Transverse colon (tissue), 4 donors: Measurements from ENCODE around the gene ZDHHC14. TPM values are rescaled to one million over a fixed set of nuclear protein-coding genes. Genes with fewer than 3 reads are reported as not detected.

Experiments
- DNase-seq: peaks from one replicate; pipeline ENCODE4 v3.0.0-alpha.2; 2019
- H3K27ac ChIP-seq, 4 donors: fragments of 200-600 bp; sonication (generic); 2 replicates each; pipeline ENCODE4 v1.5.1; 2016 to 2018; ENCODE audit warnings: inconsistent platforms in 4 of 4
- H3K27me3 ChIP-seq: fragments of 200-600 bp; sonication (generic); 2 replicates; pipeline ENCODE4 v1.5.1; 2017; ENCODE audit warnings: inconsistent platforms
- H3K36me3 ChIP-seq, 4 donors: fragments of 200-600 bp; sonication (generic); 2 replicates each; pipeline ENCODE4 v1.5.1; 2017 to 2019; ENCODE audit warnings: inconsistent platforms in 4 of 4
- H3K4me1 ChIP-seq, 4 donors: fragments of 200-600 bp; sonication (generic); 2 replicates each; pipeline ENCODE4 v1.5.1; 2017 to 2020; ENCODE audit warnings: inconsistent platforms in 4 of 4
- H3K4me3 ChIP-seq, 4 donors: fragments of 200-600 bp; sonication (generic); 1 replicate in 1 of 4; 2 replicates in 3 of 4; pipeline versions ENCODE4 v1.5.1 to v1.6.1; 2017 to 2019; ENCODE audit warnings: inconsistent platforms in 4 of 4
- H3K9me3 ChIP-seq, 2 donors: fragments of 200-600 bp; sonication (generic); 2 replicates each; pipeline ENCODE4 v1.5.1; 2017 to 2019; ENCODE audit warnings: inconsistent platforms in 2 of 2
- EP300 ChIP-seq: sonication (generic); formaldehyde crosslinking; IDR thresholded peaks from one replicate; pipeline ENCODE4 v1.6.1; 2017; ENCODE audit warnings: antibody characterized with exemption, low read depth
- POLR2A ChIP-seq: fragments of 450-650 bp; IDR thresholded peaks from one replicate; pipeline ENCODE4 v1.6.1; 2016; ENCODE audit warnings: antibody characterized with exemption, mild to moderate bottlenecking, moderate library complexity
- POLR2AphosphoS5 ChIP-seq, 3 donors: sonication (generic); formaldehyde crosslinking; IDR thresholded peaks; one replicate each; pipeline ENCODE4 v1.6.1; 2016; ENCODE audit warnings: antibody characterized with exemption in 3 of 3
- WGBS, 2 donors: methylation state at CpG; one replicate each; pipeline ENCODE4 v1.1.5; 2018; ENCODE audit warnings: low coverage in 1 of 2; 5-methylcytosine and 5-hydroxymethylcytosine counted together
- in situ Hi-C, 4 donors: fragments of 200-750 bp; cut with MboI; loops; one replicate each; pipeline versions ENCODE4 v1.15.0 to v1.15.1; 2017; ENCODE audit warnings: low sequenced_read_pairs in 3 of 4, low pct_ligation_motif_present in 1 of 4, low pct_unique_long_range_greater_than_20kb in 1 of 4
- intact Hi-C: fragments of 100-400 bp; cut with DNase I; formaldehyde crosslinking; loops from one replicate; pipeline ENCODE4 v1.15.1; 2023; ENCODE audit warnings: low total_unique reads
- total RNA-seq, 4 donors: library from RNA; depleted of rRNA; stranded (reverse); fragments of >200 nt; gene quantifications; one replicate each; pipeline ENCODE4 v1.1.0, GENCODE V29; 2016
- TF ChIP-seq, protein P1 (sequence below), 5 experiments: fragments of 200-600 bp in 3 of 5; fragments of 450-650 bp in 2 of 5; sonication (generic) in 3 of 5; IDR thresholded peaks; 1 replicate in 2 of 5; 2 replicates in 3 of 5; pipeline ENCODE4 v1.5.1; 2016 to 2017; ENCODE audit warnings: antibody characterized with exemption in 5 of 5, inconsistent platforms in 3 of 5, mild to moderate bottlenecking in 2 of 5, moderate library complexity in 1 of 5

The ZDHHC14 gene
- total RNA-seq, 4 donors from 2014 or later: 10.2 to 16.5 (median 12.5) TPM

DNA sequence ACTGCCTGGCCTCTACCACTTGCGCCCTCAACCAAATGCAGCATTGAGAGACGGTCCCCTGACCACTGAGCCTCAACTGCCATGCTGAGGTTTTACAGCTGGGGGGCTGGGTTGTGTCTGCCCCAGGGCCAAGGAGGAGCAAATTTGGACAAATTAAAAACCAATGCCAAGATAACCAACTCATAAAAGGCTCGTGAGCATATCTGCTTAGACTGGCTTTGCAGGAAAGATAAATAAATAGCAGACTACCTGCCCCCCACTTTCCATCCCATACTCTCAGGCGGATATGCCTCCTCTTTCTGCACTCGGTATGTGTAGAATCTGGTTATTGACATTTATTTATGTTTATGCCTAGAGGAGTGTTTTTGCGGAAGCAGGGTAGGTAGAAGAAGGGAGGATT is 76.8 kb downstream of the ZDHHC14 start:
- Histone ChIP-seq H3K4me3 (no peak overlapping the region), H3K27ac (no peak overlapping the region), H3K27me3 (no peaks in the 10 kb centered on the region), H3K9me3 (no peaks in the 10 kb centered on the region), H3K36me3 (no peaks in the 10 kb centered on the region), H3K4me1 (peaks cover 0 to 16% (median 5%) of the 10 kb centered on the region in 4 donors)
- no peak for TF ChIP-seq POLR2AphosphoS5 (IDR thresholded peaks at IDR 0.05)
- no peak for TF ChIP-seq POLR2A
- TF ChIP-seq, protein P1, sequence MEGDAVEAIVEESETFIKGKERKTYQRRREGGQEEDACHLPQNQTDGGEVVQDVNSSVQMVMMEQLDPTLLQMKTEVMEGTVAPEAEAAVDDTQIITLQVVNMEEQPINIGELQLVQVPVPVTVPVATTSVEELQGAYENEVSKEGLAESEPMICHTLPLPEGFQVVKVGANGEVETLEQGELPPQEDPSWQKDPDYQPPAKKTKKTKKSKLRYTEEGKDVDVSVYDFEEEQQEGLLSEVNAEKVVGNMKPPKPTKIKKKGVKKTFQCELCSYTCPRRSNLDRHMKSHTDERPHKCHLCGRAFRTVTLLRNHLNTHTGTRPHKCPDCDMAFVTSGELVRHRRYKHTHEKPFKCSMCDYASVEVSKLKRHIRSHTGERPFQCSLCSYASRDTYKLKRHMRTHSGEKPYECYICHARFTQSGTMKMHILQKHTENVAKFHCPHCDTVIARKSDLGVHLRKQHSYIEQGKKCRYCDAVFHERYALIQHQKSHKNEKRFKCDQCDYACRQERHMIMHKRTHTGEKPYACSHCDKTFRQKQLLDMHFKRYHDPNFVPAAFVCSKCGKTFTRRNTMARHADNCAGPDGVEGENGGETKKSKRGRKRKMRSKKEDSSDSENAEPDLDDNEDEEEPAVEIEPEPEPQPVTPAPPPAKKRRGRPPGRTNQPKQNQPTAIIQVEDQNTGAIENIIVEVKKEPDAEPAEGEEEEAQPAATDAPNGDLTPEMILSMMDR (IDR thresholded peaks at IDR 0.05): no peak
- no peak for TF ChIP-seq EP300
- 70 to 83% methylated on average over 4 to 6 of the region's 6 CpGs for WGBS, 2 donors
- DNase-seq: no peak
- intact Hi-C loops: no loop called here
- in situ Hi-C loops: no loop called here

DNA sequence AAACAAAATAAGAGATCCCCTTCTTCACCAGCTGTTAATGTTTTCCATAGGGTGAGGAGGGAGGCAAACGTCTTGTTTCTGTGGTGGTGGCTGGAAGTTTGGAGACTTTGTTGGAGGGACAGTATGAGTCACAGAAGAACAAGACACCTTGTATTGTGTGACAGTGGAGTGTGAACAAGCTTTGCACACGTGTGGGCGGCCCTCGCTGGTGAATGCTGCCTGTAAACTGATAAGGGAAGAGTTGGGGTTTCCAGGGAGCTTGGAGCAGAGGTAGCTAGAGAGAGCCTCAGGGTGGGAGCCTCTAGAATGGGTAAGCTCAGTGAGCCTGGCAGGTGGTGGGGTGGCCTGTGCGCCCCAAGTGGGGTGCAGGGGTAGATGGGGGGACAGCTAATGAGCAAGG is 78.3 kb downstream of the ZDHHC14 start:
- Histone ChIP-seq H3K27me3 (no peaks in the 10 kb centered on the region), H3K4me1 (peaks cover 0 to 16% (median 5%) of the 10 kb centered on the region in 4 donors), H3K36me3 (no peaks in the 10 kb centered on the region), H3K27ac (no peak overlapping the region), H3K9me3 (no peaks in the 10 kb centered on the region), H3K4me3 (no peak overlapping the region)
- TF ChIP-seq, protein P1 (IDR thresholded peaks at IDR 0.05): no peak
- TF ChIP-seq POLR2A (no peak), POLR2AphosphoS5 (IDR thresholded peaks at IDR 0.05) (no peak), EP300 (no peak)
- no peak for DNase-seq
- in situ Hi-C loops: no loop called here
- 88% methylated on average over 5 of the region's 5 CpGs; no CpG with 5 or more reads in 1 of the 2 donors for WGBS, 2 donors
- intact Hi-C loops: no loop called here

DNA sequence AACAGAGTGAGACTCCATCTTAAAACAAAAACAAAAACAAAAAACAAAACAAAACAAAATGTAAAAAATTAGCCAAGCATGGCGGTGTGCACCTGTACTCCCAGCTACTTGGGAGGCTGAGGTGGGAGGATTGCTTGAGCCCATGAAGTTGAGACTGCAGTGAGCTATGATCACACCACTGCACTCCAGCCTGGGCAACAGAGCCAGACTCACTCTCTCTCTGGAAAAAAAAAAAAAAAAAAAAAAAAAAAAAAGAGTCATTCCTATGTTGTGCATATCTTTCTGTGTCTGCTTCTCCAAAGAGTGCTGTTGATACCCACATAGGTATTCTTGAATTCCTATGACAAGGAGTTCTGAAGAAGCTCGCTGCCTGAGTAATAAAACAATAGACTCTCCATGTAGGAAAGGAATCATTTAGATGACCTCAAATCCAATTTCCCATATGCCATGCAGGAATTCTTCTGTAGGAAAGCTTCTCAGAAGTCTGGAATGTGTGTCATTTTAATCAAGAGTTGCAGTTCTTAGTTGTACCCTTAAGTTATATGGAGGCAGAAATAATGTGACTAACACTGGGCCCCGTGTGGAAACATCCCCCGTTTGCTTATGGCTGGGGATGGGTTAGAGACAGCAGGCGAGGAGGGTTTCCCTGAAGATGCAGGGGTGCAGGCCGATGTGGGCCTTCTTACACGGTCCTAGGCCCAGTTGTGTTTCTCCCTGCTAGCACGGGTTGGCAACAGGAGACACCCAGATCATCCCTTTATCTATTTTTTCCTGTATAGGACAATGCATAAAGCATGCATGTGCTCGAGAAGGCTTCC is 79.4 kb downstream of the ZDHHC14 start:
- Histone ChIP-seq H3K27me3 (no peaks in the 10 kb centered on the region), H3K4me1 (peaks cover 0 to 16% (median 5%) of the 10 kb centered on the region in 4 donors), H3K4me3 (no peak overlapping the region), H3K27ac (no peak overlapping the region), H3K36me3 (no peaks in the 10 kb centered on the region), H3K9me3 (no peaks in the 10 kb centered on the region)
- TF ChIP-seq, protein P1 (IDR thresholded peaks at IDR 0.05): no peak
- TF ChIP-seq POLR2AphosphoS5 (IDR thresholded peaks at IDR 0.05) (no peak), EP300 (no peak), POLR2A (no peak)
- no peak for DNase-seq
- in situ Hi-C loops: no loop called here
- WGBS, 2 donors: 80 to 85% methylated on average over 1 to 9 of the region's 9 CpGs
- intact Hi-C loops: no loop called here

DNA sequence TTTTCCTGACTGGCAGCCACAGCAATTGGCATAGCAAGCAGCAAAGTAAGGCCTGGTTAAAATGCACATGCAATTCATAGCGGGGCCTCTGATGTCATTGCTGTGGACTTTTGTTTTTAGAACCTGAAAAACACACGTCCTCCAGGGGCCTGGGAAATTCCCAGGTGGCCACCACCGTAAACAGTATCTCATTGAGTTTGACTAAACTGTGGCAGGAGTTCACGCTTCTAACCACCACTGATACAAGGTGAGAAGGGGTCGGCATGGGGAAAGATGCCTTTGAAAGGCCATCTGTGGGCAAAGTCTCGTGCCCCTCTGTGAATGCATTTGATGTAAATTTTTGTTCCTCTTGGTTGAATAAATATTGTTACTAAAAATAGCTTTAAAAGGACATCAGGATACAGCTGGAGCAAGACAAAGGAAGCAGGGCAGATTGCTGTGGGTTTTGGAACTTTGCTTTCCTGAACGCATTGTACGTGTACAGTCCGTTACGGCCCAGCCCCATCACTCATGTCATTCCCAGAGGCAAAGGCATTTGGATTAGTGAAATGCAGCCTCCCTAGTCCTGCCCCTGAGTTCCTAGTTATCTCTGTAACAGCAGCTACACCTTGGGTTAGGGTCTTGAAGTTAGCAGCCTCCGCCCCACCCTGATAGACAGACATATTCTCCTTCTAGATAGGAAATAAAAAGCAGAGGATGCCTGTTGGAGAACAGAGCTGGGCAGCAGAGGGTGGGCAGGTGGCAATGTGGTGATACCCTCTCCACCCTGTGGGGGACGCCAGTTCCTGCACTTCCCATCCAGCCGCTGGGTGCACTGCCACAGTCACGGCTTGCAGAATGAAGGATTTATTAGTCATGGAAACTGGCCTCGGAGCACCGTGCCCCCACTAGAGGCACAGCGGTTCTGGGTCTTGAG is 80.3 kb downstream of the ZDHHC14 start:
- TF ChIP-seq, protein P1 (IDR thresholded peaks at IDR 0.05): no peak
- no peak for TF ChIP-seq POLR2A
- no peak for TF ChIP-seq POLR2AphosphoS5 (IDR thresholded peaks at IDR 0.05)
- no peaks in the 10 kb centered on the region for H3K9me3 ChIP-seq
- DNase-seq: peak; percentile 31
- H3K27ac ChIP-seq: no peak overlapping the region
- peaks cover 0 to 16% (median 5%) of the 10 kb centered on the region in 4 donors for H3K4me1 ChIP-seq
- H3K4me3 ChIP-seq: no peak overlapping the region
- intact Hi-C loops: no loop called here
- no peaks in the 10 kb centered on the region for H3K27me3 ChIP-seq
- H3K36me3 ChIP-seq: no peaks in the 10 kb centered on the region
- in situ Hi-C loops: no loop called here
- 58 to 76% methylated on average over 3 to 17 of the region's 17 CpGs for WGBS, 2 donors
